Measurements from ENCODE around the gene ZNF831.

ZNF831 gene

GRCh38 chr20:59139998-59140397 is 23.6 kb upstream of the ZNF831 start:
- in situ Hi-C loops (cut with MboI; ENCODE audit: low sequenced_read_pairs) = no loop called here

- in situ Hi-C loops (cut with MboI; ENCODE audit: low sequenced_read_pairs) = no loop called here
These were observed 21.6 kb upstream of the ZNF831 start for GRCh38 chr20:59141818-59142581.

- in situ Hi-C loops (cut with MboI; ENCODE audit: low sequenced_read_pairs) = no loop called here
These were observed 20.3 kb upstream of the ZNF831 start for GRCh38 chr20:59143326-59143725.

GRCh38 chr20:59144179-59144830 is 19.3 kb upstream of the ZNF831 start:
- in situ Hi-C loops (cut with MboI; ENCODE audit: low sequenced_read_pairs) = no loop called here

- in situ Hi-C loops (cut with MboI; ENCODE audit: low sequenced_read_pairs) = no loop called here
These were observed 18.8 kb upstream of the ZNF831 start for GRCh38 chr20:59144831-59145196.

GRCh38 chr20:59145247-59145923 is 18.2 kb upstream of the ZNF831 start:
- in situ Hi-C loops (cut with MboI; ENCODE audit: low sequenced_read_pairs) = no loop called here

- in situ Hi-C loops (cut with MboI; ENCODE audit: low sequenced_read_pairs) = no loop called here
These were observed 17.5 kb upstream of the ZNF831 start for GRCh38 chr20:59145924-59146779.

GRCh38 chr20:59146780-59147565 is 16.6 kb upstream of the ZNF831 start:
- in situ Hi-C loops (cut with MboI; ENCODE audit: low sequenced_read_pairs) = no loop called here

- in situ Hi-C loops (cut with MboI; ENCODE audit: low sequenced_read_pairs) = no loop called here
These were observed 16.0 kb upstream of the ZNF831 start for GRCh38 chr20:59147586-59147985.

- in situ Hi-C loops (cut with MboI; ENCODE audit: low sequenced_read_pairs) = no loop called here
These were observed 14.7 kb upstream of the ZNF831 start for GRCh38 chr20:59148701-59149493.

- in situ Hi-C loops (cut with MboI; ENCODE audit: low sequenced_read_pairs) = no loop called here
These were observed 13.7 kb upstream of the ZNF831 start for GRCh38 chr20:59149678-59150504.

GRCh38 chr20:59150821-59151251 is 12.8 kb upstream of the ZNF831 start:
- in situ Hi-C loops (cut with MboI; ENCODE audit: low sequenced_read_pairs) = no loop called here

GRCh38 chr20:59151391-59151790 is 12.2 kb upstream of the ZNF831 start:
- in situ Hi-C loops (cut with MboI; ENCODE audit: low sequenced_read_pairs) = no loop called here

- in situ Hi-C loops (cut with MboI; ENCODE audit: low sequenced_read_pairs) = no loop called here
These were observed 11.8 kb upstream of the ZNF831 start for GRCh38 chr20:59151820-59152219.

- in situ Hi-C loops (cut with MboI; ENCODE audit: low sequenced_read_pairs) = no loop called here
These were observed 10.9 kb upstream of the ZNF831 start for GRCh38 chr20:59152559-59153354.

GRCh38 chr20:59153355-59153681 is 10.3 kb upstream of the ZNF831 start:
- in situ Hi-C loops (cut with MboI; ENCODE audit: low sequenced_read_pairs) = no loop called here

- in situ Hi-C loops (cut with MboI; ENCODE audit: low sequenced_read_pairs) = no loop called here
These were observed 9.8 kb upstream of the ZNF831 start for GRCh38 chr20:59153832-59154231.

All from HL-60/S4 treated with retinoic acid at 250 ng/mL for 4 days and 3 days (cell line).